Naive B cell (primary cell): ENCODE measurements around the gene CAV1. TPM values are rescaled to one million over a fixed set of nuclear protein-coding genes. Genes with fewer than 3 reads are reported as not detected.
"Not testable (repeated sequence)": the region's sequence is repeated elsewhere in the genome, so short reads cannot be mapped to it uniquely, and the experiment has no call there.

ENCODE experiments used
- ATAC-seq, 2 donors: fragments of 150-1000 bp; cut with Tn5 transposase; 2 replicates each; pipeline ENCODE4 v1.10.0; 2021; ENCODE audit warnings: low read depth in 2 of 2, mild to moderate bottlenecking in 2 of 2, moderate library complexity in 2 of 2
- DNase-seq: peaks from one replicate; pipeline ENCODE4 v3.0.0; 2022
- H3K27ac Mint-ChIP-seq, 6 donors: one replicate each; pipeline ENCODE4 v1.8.0; 2020 to 2022; ENCODE audit warnings: mild to moderate bottlenecking in 6 of 6, mixed read lengths in 6 of 6, moderate library complexity in 5 of 6, inconsistent platforms in 2 of 6
- H3K27me3 Mint-ChIP-seq, 3 donors: one replicate each; pipeline ENCODE4 v1.8.0; 2021 to 2022; ENCODE audit warnings: mixed read lengths in 3 of 3, mild to moderate bottlenecking in 1 of 3
- H3K36me3 Mint-ChIP-seq, 2 donors: one replicate each; pipeline ENCODE4 v1.8.0; 2020 to 2022; ENCODE audit warnings: mixed read lengths in 2 of 2, inconsistent platforms in 1 of 2, mild to moderate bottlenecking in 1 of 2
- H3K4me1 Mint-ChIP-seq, 3 donors: one replicate each; pipeline ENCODE4 v1.8.0; 2020 to 2022; ENCODE audit warnings: mixed read lengths in 3 of 3, inconsistent platforms in 1 of 3, mild to moderate bottlenecking in 1 of 3, moderate library complexity in 1 of 3
- H3K4me3 Mint-ChIP-seq, 8 donors: one replicate each; pipeline ENCODE4 v1.8.0; 2020 to 2022; ENCODE audit warnings: mild to moderate bottlenecking in 8 of 8, mixed read lengths in 8 of 8, moderate library complexity in 8 of 8, inconsistent platforms in 2 of 8
- H3K9me3 Mint-ChIP-seq, 7 donors: one replicate each; pipeline ENCODE4 v1.8.0; 2020 to 2022; ENCODE audit warnings: mixed read lengths in 7 of 7, mild to moderate bottlenecking in 5 of 7, inconsistent platforms in 2 of 7, moderate library complexity in 1 of 7
- polyA plus RNA-seq, 6 donors: library from polyadenylated mRNA; unstranded; fragments of 300-500 nt; fragmentation: Illumina TruSeq; gene quantifications; one replicate each; pipeline ENCODE4 v1.2.3, GENCODE V29; 2021; ENCODE audit warnings: low read depth in 6 of 6

Gene CAV1, protein sequence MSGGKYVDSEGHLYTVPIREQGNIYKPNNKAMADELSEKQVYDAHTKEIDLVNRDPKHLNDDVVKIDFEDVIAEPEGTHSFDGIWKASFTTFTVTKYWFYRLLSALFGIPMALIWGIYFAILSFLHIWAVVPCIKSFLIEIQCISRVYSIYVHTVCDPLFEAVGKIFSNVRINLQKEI
- polyA plus RNA-seq, result 1 to 10 TPM in 5 of 6 donors, under 1 TPM in 1; 0.73 to 9.0 (median 4.8) TPM

DNA sequence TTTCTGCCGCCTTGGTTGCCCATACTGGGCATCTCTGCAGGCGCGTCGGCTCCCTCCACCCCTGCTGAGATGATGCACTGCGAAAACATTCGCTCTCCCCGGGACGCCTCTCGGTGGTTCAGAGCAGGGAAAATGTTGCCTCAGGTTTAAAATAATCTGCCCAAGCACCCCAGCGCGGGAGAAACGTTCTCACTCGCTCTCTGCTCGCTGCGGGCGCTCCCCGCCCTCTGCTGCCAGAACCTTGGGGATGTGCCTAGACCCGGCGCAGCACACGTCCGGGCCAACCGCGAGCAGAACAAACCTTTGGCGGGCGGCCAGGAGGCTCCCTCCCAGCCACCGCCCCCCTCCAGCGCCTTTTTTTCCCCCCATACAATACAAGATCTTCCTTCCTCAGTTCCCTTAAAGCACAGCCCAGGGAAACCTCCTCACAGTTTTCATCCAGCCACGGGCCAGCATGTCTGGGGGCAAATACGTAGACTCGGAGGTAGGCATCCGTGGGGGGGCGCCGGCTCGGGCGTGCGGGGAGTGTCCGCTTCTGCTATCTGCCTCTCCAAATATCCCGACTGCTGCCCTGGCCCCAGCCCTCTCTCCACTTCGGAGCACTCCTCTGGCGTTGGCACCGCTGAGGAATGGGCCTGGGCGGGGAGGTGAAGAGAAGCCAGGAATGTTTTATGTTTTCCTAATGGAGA lies at the start of gene CAV1:
CAV1 (plus strand) TSS at position 428 of the 689 bp plus-strand sequence; CDS start at position 455, 27 bp downstream.
- peak; percentile 47 for ATAC-seq
- H3K27me3 Mint-ChIP-seq, result peaks cover 34 to 47% (median 42%) of the 10 kb centered on the region in 3 donors

DNA sequence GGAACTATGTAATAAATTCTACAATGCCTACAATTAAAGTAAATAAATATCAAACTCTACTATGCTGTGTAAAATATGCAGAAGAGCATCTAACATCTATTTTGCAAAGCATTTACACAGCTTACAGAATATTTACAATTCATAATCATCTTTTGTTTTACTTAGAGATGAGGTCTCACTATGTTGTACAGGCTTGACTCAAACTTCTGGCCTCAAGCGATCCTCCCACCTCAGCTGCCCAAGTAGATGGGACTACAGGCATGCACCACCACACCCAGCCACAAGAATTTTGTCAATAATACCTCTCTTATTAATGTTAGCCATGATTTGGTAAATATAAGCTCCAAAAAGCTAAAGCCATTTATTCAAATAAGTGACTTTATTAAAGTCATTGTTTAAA lies 47.2 kb upstream of the CAV1 start:
- H3K27ac Mint-ChIP-seq, result no peak overlapping the region
- no peaks in the 10 kb centered on the region for H3K4me1 Mint-ChIP-seq
- peaks cover 0 to 29% (median 24%) of the 10 kb centered on the region in 3 donors for H3K27me3 Mint-ChIP-seq
- DNase-seq, result no peak
- peaks cover 0 to 3% of the 10 kb centered on the region in 2 donors for H3K36me3 Mint-ChIP-seq
- no peak overlapping the region for H3K4me3 Mint-ChIP-seq
- ATAC-seq, result no peak
- peaks cover 0 to 11% (median 5%) of the 10 kb centered on the region in 7 donors for H3K9me3 Mint-ChIP-seq

More for the DNA sequence above, at the start of gene CAV1:
- Mint-ChIP-seq H3K36me3 (no peaks in the 10 kb centered on the region), H3K9me3 (no peaks in the 10 kb centered on the region), H3K4me1 (peaks cover 13 to 29% (median 23%) of the 10 kb centered on the region in 3 donors), H3K27ac (peak within 1 kb of the TSS in 4 of 6 donors; percentile 8 to 75 (median 68)), H3K4me3 (peak within 1 kb of the TSS; percentile 77 to 97 (median 94))
- peak; percentile 50 for DNase-seq

DNA sequence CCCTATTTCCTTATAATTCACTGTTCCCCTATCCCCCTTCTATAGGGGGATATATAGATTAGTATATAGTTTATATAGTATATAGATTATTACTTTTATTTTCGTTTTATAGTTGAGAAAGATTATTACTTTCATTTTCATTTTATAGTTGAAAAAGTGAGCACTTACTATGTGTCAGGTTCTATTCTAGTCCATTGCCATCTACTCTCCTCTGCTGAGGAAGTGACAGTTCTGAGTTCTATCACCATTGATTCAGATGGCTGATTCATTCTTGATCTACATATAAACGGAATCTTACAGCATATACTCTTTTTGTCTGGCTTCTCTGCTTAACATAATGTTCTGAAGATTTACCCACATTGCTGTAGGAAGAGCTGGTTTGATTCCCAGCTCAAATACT lies 46.0 kb upstream of the CAV1 start:
- H3K4me3 Mint-ChIP-seq, result no peak overlapping the region
- H3K9me3 Mint-ChIP-seq, result peaks cover 0 to 11% (median 5%) of the 10 kb centered on the region in 7 donors
- no peak for ATAC-seq
- H3K4me1 Mint-ChIP-seq, result no peaks in the 10 kb centered on the region
- no peak overlapping the region for H3K27ac Mint-ChIP-seq
- H3K27me3 Mint-ChIP-seq, result peaks cover 0 to 29% (median 24%) of the 10 kb centered on the region in 3 donors
- peaks cover 0 to 3% of the 10 kb centered on the region in 2 donors for H3K36me3 Mint-ChIP-seq
- DNase-seq, result no peak

DNA sequence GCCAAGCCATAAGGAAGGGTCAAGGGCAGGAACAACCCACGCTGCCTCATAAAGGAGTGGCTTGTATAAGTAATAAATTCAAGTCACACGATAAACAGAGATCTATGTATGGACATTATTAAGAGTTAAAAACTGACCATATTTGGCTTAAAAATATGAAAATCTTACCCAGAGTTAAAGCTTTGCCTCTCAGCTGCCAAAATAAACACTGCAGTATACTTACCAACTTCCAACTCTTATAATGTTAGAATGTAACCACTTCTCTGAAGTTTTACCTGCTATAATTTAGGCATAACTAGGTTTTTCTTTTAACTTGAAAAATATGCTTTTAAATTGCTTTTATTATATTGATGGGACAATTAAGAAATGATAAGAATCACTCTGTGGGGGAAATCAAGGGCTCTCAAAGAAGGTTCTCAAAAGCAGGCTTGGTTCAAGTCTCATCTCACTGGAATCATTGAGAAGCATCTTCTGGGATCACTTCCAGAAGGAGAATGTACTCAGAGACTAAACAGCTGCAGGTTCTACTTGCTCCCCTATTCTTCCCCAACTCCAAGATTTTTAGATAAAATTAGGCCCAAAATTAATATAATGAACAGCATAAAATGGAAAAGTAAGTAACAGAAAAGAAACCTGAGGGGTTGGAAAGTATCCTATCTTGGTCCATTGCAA lies 41.4 kb upstream of the CAV1 start:
- Mint-ChIP-seq H3K4me1 (no peaks in the 10 kb centered on the region), H3K4me3 (no peak overlapping the region), H3K27ac (no peak overlapping the region), H3K36me3 (no peaks in the 10 kb centered on the region), H3K27me3 (peaks cover 3 to 32% (median 15%) of the 10 kb centered on the region in 3 donors), H3K9me3 (no peaks in the 10 kb centered on the region)
- ATAC-seq (no peak), DNase-seq (no peak)

DNA sequence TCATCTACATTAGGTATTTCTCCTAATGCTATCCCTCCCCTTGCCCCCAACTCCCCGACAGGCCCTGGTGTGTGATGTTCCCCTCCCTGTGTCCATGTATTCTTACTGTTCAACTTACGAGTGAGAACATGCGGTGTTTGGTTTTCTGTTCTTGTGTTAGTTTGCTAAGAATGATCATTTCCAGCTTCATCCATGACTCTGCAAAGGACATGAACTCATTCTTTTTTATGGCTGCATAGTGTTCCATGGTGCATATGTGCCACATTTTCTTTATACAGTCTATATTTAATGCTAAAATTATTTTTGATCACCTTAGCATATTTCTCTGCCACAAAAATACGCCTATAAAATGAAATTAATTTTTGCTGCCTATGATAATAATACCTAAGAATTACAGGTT lies 40.4 kb upstream of the CAV1 start:
- not testable (repeated sequence) for H3K4me3 Mint-ChIP-seq, H3K9me3 Mint-ChIP-seq, DNase-seq, H3K36me3 Mint-ChIP-seq, H3K4me1 Mint-ChIP-seq, ATAC-seq, H3K27ac Mint-ChIP-seq
- H3K27me3 Mint-ChIP-seq, result peaks cover 3 to 32% (median 15%) of the 10 kb centered on the region in 3 donors

DNA sequence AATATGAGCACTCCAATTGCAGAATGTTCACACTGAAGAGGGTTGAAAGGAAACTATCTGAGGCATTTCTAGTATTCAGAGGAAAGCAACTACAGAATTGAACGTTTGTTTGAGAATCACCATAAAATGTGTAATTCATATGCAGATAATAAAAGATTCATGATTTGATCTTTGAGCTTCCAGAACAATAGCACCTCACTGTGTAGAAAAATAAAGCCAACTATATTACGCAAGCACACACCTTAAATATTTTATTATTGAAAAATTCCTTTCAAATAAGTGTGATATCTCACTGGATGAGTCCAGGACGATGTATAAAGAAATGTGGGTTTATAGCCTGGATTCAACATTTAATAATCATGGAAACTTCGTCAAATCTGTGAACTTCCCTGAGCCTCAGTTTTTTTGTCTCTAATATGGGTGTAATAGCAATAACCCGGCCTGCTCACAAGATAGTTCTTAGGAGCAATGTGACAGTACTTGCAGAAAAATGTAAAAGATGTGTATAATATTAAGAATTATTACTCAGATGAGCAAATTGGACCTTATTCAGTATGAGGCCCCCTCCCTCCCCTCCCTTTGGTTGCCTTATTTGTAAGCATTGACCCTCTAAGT lies 36.8 kb upstream of the CAV1 start:
- Mint-ChIP-seq H3K4me1 (no peaks in the 10 kb centered on the region), H3K4me3 (no peak overlapping the region), H3K36me3 (no peaks in the 10 kb centered on the region), H3K27me3 (peaks cover 20 to 43% (median 23%) of the 10 kb centered on the region in 3 donors), H3K9me3 (no peaks in the 10 kb centered on the region), H3K27ac (no peak overlapping the region)
- no peak for ATAC-seq
- DNase-seq, result no peak

DNA sequence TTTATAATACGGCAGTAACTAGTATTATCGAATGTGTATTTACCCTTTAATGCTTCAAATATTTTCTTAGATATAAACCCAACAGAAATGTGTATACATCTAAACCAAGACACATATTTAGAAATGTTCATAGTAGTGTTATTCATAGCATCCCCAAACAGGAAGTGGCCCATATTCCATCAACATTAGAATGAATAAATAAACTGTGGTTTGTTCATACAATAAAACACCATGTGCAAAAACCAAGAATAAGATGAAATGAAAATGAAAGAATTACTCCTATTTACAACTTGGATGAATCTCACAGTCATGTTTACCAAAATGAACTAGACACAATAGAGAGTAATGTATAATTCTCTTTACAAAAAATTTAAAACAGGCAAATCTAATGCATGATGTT lies 34.5 kb upstream of the CAV1 start:
- Mint-ChIP-seq H3K4me1 (no peaks in the 10 kb centered on the region), H3K4me3 (no peak overlapping the region), H3K27me3 (peaks cover 18 to 35% (median 23%) of the 10 kb centered on the region in 3 donors), H3K36me3 (no peaks in the 10 kb centered on the region), H3K9me3 (no peaks in the 10 kb centered on the region), H3K27ac (no peak overlapping the region)
- ATAC-seq (no peak), DNase-seq (no peak)

DNA sequence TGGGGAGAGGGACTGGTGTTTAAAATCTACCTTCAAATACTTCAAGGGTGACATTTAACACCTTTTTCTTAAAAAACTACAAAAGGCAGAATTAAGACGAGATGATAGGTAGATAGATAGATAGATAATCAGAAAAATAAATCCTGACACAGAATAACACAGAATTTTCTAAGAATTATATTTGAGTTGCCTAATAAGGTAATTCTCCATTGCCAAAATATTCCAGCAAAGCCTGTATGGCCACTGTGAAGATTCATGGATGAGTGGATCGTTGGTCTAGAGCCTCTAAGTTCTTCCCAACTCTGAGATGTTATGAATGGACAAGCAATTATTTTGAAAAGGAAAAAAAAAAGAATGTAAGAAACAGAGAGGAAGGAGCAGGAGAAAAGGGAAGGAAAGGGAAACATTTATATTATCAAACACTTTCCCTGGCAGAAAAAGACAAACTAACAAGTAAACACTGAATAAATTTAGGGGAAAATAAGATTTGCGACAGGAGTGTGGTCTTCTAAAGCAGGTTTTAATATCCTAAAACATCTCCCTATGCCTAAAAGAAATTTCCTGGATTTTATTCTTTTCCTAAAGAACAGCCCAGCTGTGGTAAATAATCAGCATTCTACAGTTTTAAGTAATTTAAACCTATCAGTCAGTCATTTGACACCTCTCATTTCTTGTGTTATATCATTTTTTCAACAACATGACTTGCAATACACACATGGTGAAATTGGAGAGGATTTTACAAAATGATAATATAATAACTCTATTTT lies 32.8 kb upstream of the CAV1 start:
- DNase-seq, result no peak
- no peak for ATAC-seq
- peaks cover 0 to 2% (median 0%) of the 10 kb centered on the region in 7 donors for H3K9me3 Mint-ChIP-seq
- H3K4me3 Mint-ChIP-seq, result no peak overlapping the region
- H3K27me3 Mint-ChIP-seq, result peaks cover 28 to 31% (median 29%) of the 10 kb centered on the region in 3 donors
- H3K27ac Mint-ChIP-seq, result peak overlapping the region in 1 of 6 donors; percentile 4
- H3K36me3 Mint-ChIP-seq, result no peaks in the 10 kb centered on the region
- H3K4me1 Mint-ChIP-seq, result no peaks in the 10 kb centered on the region

DNA sequence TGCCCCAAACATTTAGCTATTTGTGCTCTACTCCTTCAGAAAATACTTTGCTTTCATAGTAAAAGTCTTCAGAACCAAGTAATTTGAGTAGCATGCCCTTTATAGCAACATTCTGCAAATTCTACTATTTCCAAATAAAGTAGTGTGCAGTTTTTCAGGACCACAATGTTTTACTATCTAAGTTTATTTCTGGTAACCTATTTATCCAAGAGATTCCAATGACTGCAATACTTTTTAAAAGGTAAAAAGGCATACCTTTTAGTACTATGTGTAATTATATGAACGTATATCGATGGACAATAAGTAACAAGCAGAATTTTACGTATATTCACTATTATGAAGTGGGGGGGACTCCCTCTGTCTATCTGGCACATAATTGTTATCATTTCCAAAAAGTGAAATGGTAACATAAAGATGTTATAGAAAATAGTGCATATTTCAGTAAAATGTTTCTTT lies 32.2 kb upstream of the CAV1 start:
- ATAC-seq, result no peak
- no peak overlapping the region for H3K4me3 Mint-ChIP-seq
- no peak for DNase-seq
- H3K27ac Mint-ChIP-seq, result no peak overlapping the region
- H3K27me3 Mint-ChIP-seq, result peaks cover 34 to 36% (median 34%) of the 10 kb centered on the region in 3 donors
- no peaks in the 10 kb centered on the region for H3K4me1 Mint-ChIP-seq
- H3K9me3 Mint-ChIP-seq, result peaks cover 0 to 2% (median 0%) of the 10 kb centered on the region in 7 donors
- H3K36me3 Mint-ChIP-seq, result no peaks in the 10 kb centered on the region

DNA sequence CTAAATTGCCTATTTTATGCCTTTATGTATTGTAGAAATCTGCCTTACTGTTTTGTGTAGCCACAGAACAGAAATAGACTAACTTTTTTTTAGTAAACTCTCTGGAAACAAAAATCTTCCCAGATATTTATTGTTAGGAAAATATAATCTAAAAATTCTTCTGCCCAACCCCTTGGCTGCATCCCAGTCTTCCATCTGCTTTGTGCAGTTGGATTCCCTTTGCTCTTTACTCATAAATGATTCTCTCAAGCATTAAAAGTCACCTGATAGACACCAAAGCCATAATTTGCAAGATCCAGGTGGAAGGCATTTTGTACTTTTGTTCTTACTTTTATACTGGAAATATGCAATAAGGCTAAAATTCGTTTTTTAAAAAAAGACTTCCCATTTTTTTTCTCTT lies 31.4 kb upstream of the CAV1 start:
- Mint-ChIP-seq H3K36me3 (no peaks in the 10 kb centered on the region), H3K4me1 (no peaks in the 10 kb centered on the region), H3K27ac (no peak overlapping the region), H3K4me3 (no peak overlapping the region), H3K27me3 (peaks cover 40 to 42% (median 41%) of the 10 kb centered on the region in 3 donors), H3K9me3 (peaks cover 0 to 2% (median 0%) of the 10 kb centered on the region in 7 donors)
- no peak for DNase-seq
- no peak for ATAC-seq

DNA sequence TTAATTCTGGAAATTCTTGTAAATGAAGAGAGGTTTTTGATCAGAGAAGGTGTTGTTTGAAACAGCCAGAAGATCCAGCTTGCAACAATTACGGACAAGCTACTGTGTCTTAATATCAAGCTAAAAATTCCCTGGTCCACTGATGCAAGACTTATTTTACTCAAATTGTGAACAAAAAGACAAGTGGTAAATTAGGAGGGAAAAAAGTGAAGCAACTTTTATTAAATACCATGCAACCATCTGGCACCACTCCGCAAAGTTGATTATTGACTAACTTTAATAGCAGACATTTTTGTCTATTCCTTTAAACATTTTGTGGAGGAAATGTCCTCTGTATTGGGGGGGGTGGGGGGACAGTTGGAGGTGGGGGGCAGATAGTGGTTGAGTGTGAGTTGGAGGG lies 30.4 kb upstream of the CAV1 start:
- Mint-ChIP-seq H3K4me1 (peaks cover 3 to 5% (median 4%) of the 10 kb centered on the region in 3 donors), H3K4me3 (no peak overlapping the region), H3K36me3 (peaks cover 0 to 7% of the 10 kb centered on the region in 2 donors), H3K27ac (no peak overlapping the region), H3K9me3 (peaks cover 0 to 2% (median 0%) of the 10 kb centered on the region in 7 donors), H3K27me3 (peaks cover 46 to 50% (median 47%) of the 10 kb centered on the region in 3 donors)
- no peak for DNase-seq
- no peak for ATAC-seq

DNA sequence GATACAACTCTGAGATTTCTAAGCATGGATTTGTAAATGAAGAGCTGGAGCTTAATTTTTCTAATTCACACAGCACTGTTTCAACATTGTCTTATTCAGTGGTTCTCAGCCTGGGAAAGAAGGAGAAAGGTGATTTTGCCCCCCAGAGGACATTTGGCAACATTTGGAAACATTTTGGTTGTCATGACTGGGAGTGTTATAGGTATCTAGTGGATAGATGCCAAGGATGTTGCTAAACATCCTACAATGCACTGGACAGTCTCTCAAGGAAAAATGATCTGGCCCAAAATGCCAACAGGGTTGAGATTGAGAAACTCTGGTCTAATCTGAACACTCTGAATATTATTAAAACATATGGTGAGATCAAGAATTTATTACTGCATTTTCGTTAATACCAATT lies 29.1 kb upstream of the CAV1 start:
- Mint-ChIP-seq H3K9me3 (peaks cover 0 to 2% (median 0%) of the 10 kb centered on the region in 7 donors), H3K4me3 (no peak overlapping the region), H3K36me3 (peaks cover 0 to 7% of the 10 kb centered on the region in 2 donors), H3K4me1 (peaks cover 10 to 14% (median 13%) of the 10 kb centered on the region in 3 donors), H3K27ac (peak overlapping the region in 1 of 6 donors; percentile 34), H3K27me3 (peaks cover 48 to 53% (median 53%) of the 10 kb centered on the region in 3 donors)
- DNase-seq (no peak), ATAC-seq (no peak)
